HL-60 (cell line): ENCODE data around the gene KIF11.

Source experiments
- POLR2AphosphoS5 ChIP-seq: IDR thresholded peaks from 2 replicates; pipeline ENCODE4 v1.6.1; 2012; ENCODE audit warnings: low read depth
- TF ChIP-seq, protein P1 (sequence below): IDR thresholded peaks from one replicate; pipeline ENCODE4 v1.5.1; 2011; ENCODE audit warnings: low read length, control low read depth, inconsistent platforms; ENCODE audit not compliant: insufficient read depth

DNA sequence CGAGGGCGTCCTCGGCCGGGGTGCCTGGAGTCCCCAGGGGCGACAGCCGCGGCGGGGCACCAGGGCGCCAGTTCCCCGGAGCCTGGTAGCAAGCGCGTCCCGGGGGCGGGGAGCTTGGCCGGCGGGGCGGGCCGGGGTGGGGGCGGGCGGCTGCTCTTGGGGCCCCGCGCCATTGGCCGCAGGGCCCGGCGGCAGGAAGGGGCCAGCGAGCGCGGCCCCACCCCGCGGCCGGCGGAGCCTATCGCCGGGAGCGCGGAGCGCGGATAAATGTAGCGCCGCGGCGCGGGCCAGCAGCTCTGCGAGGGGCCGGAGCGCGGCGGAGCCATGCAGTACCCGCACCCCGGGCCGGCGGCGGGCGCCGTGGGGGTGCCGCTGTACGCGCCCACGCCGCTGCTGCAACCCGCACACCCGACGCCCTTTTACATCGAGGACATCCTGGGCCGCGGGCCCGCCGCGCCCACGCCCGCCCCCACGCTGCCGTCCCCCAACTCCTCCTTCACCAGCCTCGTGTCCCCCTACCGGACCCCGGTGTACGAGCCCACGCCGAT lies 96.8 kb downstream of the KIF11 start, which contains the start of gene HHEX:
- TF ChIP-seq, protein P1, sequence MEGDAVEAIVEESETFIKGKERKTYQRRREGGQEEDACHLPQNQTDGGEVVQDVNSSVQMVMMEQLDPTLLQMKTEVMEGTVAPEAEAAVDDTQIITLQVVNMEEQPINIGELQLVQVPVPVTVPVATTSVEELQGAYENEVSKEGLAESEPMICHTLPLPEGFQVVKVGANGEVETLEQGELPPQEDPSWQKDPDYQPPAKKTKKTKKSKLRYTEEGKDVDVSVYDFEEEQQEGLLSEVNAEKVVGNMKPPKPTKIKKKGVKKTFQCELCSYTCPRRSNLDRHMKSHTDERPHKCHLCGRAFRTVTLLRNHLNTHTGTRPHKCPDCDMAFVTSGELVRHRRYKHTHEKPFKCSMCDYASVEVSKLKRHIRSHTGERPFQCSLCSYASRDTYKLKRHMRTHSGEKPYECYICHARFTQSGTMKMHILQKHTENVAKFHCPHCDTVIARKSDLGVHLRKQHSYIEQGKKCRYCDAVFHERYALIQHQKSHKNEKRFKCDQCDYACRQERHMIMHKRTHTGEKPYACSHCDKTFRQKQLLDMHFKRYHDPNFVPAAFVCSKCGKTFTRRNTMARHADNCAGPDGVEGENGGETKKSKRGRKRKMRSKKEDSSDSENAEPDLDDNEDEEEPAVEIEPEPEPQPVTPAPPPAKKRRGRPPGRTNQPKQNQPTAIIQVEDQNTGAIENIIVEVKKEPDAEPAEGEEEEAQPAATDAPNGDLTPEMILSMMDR: no peak
- TF ChIP-seq POLR2AphosphoS5: 0 out of 2 replicates have a peak, but pooled peaks have one; percentile 49
